Uterus (tissue), 4 donors: ENCODE data around the gene VPS36. TPM values are rescaled to one million over a fixed set of nuclear protein-coding genes. Genes with fewer than 3 reads are reported as not detected.
"Not testable (repeated sequence)": the region's sequence is repeated elsewhere in the genome, so short reads cannot be mapped to it uniquely, and the experiment has no call there.

Source experiments
- DNase-seq, 2 donors: peaks; one replicate each; pipeline ENCODE4 v3.0.0-alpha.2; 2019 to 2020
- H3K27ac ChIP-seq, 2 donors: fragments of 200-600 bp; sonication (generic); 1 replicate in 1 of 2; 2 replicates in 1 of 2; pipeline ENCODE4 v1.5.1; 2016 to 2018
- H3K27me3 ChIP-seq, 2 donors: fragments of 200-600 bp; sonication (generic); one replicate each; pipeline ENCODE4 v1.5.1; 2018 to 2019; ENCODE audit warnings: control low read depth in 1 of 2
- H3K36me3 ChIP-seq, 2 donors: fragments of 200-600 bp; sonication (generic); one replicate each; pipeline ENCODE4 v1.5.1; 2019; ENCODE audit warnings: control low read depth in 1 of 2
- H3K4me1 ChIP-seq, 2 donors: fragments of 200-600 bp; sonication (generic); one replicate each; pipeline ENCODE4 v1.5.1; 2018 to 2019; ENCODE audit warnings: control low read depth in 1 of 2
- H3K4me3 ChIP-seq, 2 donors: fragments of 200-600 bp; sonication (generic); 1 replicate in 1 of 2; 2 replicates in 1 of 2; pipeline ENCODE4 v1.5.1; 2018 to 2019; ENCODE audit warnings: mild to moderate bottlenecking in 1 of 2
- H3K9me3 ChIP-seq, 2 donors: fragments of 200-600 bp; sonication (generic); one replicate each; pipeline ENCODE4 v1.5.1; 2019; ENCODE audit warnings: control low read depth in 1 of 2
- POLR2A ChIP-seq, 2 donors: fragments of 450-650 bp; IDR thresholded peaks; one replicate each; pipeline ENCODE4 v1.6.1; 2016; ENCODE audit warnings: antibody characterized with exemption in 2 of 2, mild to moderate bottlenecking in 1 of 2, moderate library complexity in 1 of 2
- intact Hi-C: fragments of 100-400 bp; cut with DNase I; formaldehyde crosslinking; loops from one replicate; pipeline ENCODE4 v1.15.1; 2023; ENCODE audit warnings: low total_unique reads
- small RNA-seq: library from RNA; depleted of rRNA; stranded (forward); fragments of <200 nt; gene quantifications from one replicate; pipeline ENCODE3, GENCODE V24; 2016
- total RNA-seq, 4 donors: library from RNA; depleted of rRNA in 3 of 4; stranded (reverse); fragments of >200 nt in 3 of 4; gene quantifications; one replicate each; pipeline versions ENCODE4 v1.1.0 to v1.2.4, GENCODE V29; 2014 to 2023
- TF ChIP-seq, protein P1 (sequence below), 4 experiments: fragments of 200-600 bp in 2 of 4; fragments of 450-650 bp in 2 of 4; sonication (generic) in 2 of 4; IDR thresholded peaks; one replicate each; pipeline ENCODE4 v1.5.1; 2016 to 2019; ENCODE audit warnings: antibody characterized with exemption in 4 of 4, mild to moderate bottlenecking in 2 of 4, moderate library complexity in 1 of 4
- donor health status: DM: yes; HTN: yes; CAD: no.

The VPS36 gene
- total RNA-seq, 4 donors from 2014 or later: 28.9 to 99.3 (median 77.6) TPM

GRCh38 chr13:52374873-52375411 is 75.5 kb downstream of the VPS36 start:
- TF ChIP-seq POLR2A (IDR thresholded peaks at IDR 0.05): no peak
- TF ChIP-seq, protein P1, sequence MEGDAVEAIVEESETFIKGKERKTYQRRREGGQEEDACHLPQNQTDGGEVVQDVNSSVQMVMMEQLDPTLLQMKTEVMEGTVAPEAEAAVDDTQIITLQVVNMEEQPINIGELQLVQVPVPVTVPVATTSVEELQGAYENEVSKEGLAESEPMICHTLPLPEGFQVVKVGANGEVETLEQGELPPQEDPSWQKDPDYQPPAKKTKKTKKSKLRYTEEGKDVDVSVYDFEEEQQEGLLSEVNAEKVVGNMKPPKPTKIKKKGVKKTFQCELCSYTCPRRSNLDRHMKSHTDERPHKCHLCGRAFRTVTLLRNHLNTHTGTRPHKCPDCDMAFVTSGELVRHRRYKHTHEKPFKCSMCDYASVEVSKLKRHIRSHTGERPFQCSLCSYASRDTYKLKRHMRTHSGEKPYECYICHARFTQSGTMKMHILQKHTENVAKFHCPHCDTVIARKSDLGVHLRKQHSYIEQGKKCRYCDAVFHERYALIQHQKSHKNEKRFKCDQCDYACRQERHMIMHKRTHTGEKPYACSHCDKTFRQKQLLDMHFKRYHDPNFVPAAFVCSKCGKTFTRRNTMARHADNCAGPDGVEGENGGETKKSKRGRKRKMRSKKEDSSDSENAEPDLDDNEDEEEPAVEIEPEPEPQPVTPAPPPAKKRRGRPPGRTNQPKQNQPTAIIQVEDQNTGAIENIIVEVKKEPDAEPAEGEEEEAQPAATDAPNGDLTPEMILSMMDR (IDR thresholded peaks at IDR 0.05): no peak
- no peak for DNase-seq
- H3K27ac ChIP-seq: no peak overlapping the region
- H3K9me3 ChIP-seq: no peaks in the 10 kb centered on the region
- no peaks in the 10 kb centered on the region for H3K36me3 ChIP-seq
- H3K4me1 ChIP-seq: no peaks in the 10 kb centered on the region
- intact Hi-C loops: no loop called here
- H3K4me3 ChIP-seq: no peak overlapping the region
- no peaks in the 10 kb centered on the region for H3K27me3 ChIP-seq

DNA sequence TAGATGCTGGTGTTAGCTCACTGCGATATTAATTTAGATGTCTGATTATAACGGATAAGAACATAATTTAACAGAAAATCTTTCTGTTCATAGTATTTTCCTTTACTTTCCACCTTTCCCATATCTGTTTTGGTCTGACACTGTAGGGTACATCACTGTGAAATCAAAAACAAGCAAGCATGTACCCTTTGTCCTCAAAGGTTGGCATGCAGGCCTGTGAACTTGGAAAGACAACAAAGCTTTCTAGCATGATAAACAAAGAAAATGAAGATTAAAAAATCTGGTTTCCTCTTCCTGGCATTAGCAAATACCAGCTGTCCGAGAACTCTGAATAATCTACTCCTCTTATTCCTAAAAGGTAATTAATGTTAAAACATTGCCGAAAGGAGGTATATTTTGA is 76.0 kb downstream of the VPS36 start:
- Histone ChIP-seq H3K9me3 (no peaks in the 10 kb centered on the region), H3K4me1 (no peaks in the 10 kb centered on the region), H3K27me3 (no peaks in the 10 kb centered on the region), H3K4me3 (no peak overlapping the region), H3K36me3 (no peaks in the 10 kb centered on the region), H3K27ac (no peak overlapping the region)
- TF ChIP-seq, protein P1 (IDR thresholded peaks at IDR 0.05): no peak
- TF ChIP-seq POLR2A (IDR thresholded peaks at IDR 0.05): no peak
- intact Hi-C loops: no loop called here
- no peak for DNase-seq

- H3K27ac ChIP-seq, H3K4me3 ChIP-seq, H3K9me3 ChIP-seq, intact Hi-C loops, H3K36me3 ChIP-seq, H3K4me1 ChIP-seq, DNase-seq, H3K27me3 ChIP-seq: not testable (repeated sequence)
Measured at GRCh38 chr13:52373277-52373676, 77.2 kb downstream of the VPS36 start.

GRCh38 chr13:52371736-52372247 is 78.6 kb downstream of the VPS36 start:
- Histone ChIP-seq H3K27me3 (no peaks in the 10 kb centered on the region), H3K4me3 (no peak overlapping the region), H3K36me3 (no peaks in the 10 kb centered on the region), H3K4me1 (no peaks in the 10 kb centered on the region), H3K27ac (no peak overlapping the region), H3K9me3 (no peaks in the 10 kb centered on the region)
- intact Hi-C loops: no loop called here
- TF ChIP-seq, protein P1 (IDR thresholded peaks at IDR 0.05): no peak
- DNase-seq: no peak

GRCh38 chr13:52366291-52366690 is 84.1 kb downstream of the VPS36 start:
- Histone ChIP-seq H3K27ac (no peak overlapping the region), H3K36me3 (no peaks in the 10 kb centered on the region), H3K27me3 (no peaks in the 10 kb centered on the region), H3K9me3 (no peaks in the 10 kb centered on the region), H3K4me1 (no peaks in the 10 kb centered on the region), H3K4me3 (no peak overlapping the region)
- no peak for TF ChIP-seq POLR2A (IDR thresholded peaks at IDR 0.05)
- TF ChIP-seq, protein P1 (IDR thresholded peaks at IDR 0.05): no peak
- DNase-seq: no peak
- intact Hi-C loops: no loop called here

Small RNA genes lying within 50 kb of the gene (small RNA-seq; reads per million reads assigned to genes)
- gene RNY4P24: not detected

Other genes with a start within 250 kb of the VPS36 start
- 10 to 100 TPM in 3 of 4 donors, 1 to 10 TPM in 1; 5.3 to 31.2 (median 20.1) TPM for gene THSD1, start 44.5 kb downstream of the VPS36 start, total RNA-seq
- gene CKAP2, start 4.8 kb upstream of the VPS36 start, total RNA-seq: 10 to 100 TPM in 2 of 4 donors, 1 to 10 TPM in 1, under 1 TPM in 1; 0.26 to 35.9 (median 11.2) TPM
- gene HNRNPA1L2, start 191.8 kb upstream of the VPS36 start, total RNA-seq: 10 to 100 TPM in 1 of 4 donors, 1 to 10 TPM in 2, under 1 TPM in 1; 0.51 to 12.9 (median 7.4) TPM
- gene SUGT1, start 202.2 kb upstream of the VPS36 start, total RNA-seq: 100 to 1,000 TPM in 1 of 4 donors, 10 to 100 TPM in 3; 20.9 to 102 (median 60.5) TPM